ENCODE measurements around the gene SGSM1. TPM values are rescaled to one million over a fixed set of nuclear protein-coding genes. Genes with fewer than 3 reads are reported as not detected.
"Not testable (repeated sequence)": the region's sequence is repeated elsewhere in the genome, so short reads cannot be mapped to it uniquely, and the experiment has no call there.

SGSM1 gene
- total RNA-seq, 1 experiment from 2014 or later, result 4.1 TPM

GRCh38 chr22:24901448-24901847, 95.4 kb downstream of the SGSM1 start (continued):
- TF ChIP-seq, protein P1, sequence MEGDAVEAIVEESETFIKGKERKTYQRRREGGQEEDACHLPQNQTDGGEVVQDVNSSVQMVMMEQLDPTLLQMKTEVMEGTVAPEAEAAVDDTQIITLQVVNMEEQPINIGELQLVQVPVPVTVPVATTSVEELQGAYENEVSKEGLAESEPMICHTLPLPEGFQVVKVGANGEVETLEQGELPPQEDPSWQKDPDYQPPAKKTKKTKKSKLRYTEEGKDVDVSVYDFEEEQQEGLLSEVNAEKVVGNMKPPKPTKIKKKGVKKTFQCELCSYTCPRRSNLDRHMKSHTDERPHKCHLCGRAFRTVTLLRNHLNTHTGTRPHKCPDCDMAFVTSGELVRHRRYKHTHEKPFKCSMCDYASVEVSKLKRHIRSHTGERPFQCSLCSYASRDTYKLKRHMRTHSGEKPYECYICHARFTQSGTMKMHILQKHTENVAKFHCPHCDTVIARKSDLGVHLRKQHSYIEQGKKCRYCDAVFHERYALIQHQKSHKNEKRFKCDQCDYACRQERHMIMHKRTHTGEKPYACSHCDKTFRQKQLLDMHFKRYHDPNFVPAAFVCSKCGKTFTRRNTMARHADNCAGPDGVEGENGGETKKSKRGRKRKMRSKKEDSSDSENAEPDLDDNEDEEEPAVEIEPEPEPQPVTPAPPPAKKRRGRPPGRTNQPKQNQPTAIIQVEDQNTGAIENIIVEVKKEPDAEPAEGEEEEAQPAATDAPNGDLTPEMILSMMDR (IDR thresholded peaks at IDR 0.05), result no peak
- TF ChIP-seq PRRX2 (CRISPR knock-in tag; IDR thresholded peaks at IDR 0.05) (no peak), EMX1 (CRISPR knock-in tag; IDR thresholded peaks at IDR 0.05) (no peak), STAT6 (CRISPR knock-in tag; conservative IDR thresholded peaks at IDR 0.05; ENCODE audit: low read depth) (no peak), NFYB (CRISPR knock-in tag; conservative IDR thresholded peaks at IDR 0.05; ENCODE audit: low read depth) (no peak), ERG (CRISPR knock-in tag; IDR thresholded peaks at IDR 0.05) (no peak)
- TF ChIP-seq, protein P2, sequence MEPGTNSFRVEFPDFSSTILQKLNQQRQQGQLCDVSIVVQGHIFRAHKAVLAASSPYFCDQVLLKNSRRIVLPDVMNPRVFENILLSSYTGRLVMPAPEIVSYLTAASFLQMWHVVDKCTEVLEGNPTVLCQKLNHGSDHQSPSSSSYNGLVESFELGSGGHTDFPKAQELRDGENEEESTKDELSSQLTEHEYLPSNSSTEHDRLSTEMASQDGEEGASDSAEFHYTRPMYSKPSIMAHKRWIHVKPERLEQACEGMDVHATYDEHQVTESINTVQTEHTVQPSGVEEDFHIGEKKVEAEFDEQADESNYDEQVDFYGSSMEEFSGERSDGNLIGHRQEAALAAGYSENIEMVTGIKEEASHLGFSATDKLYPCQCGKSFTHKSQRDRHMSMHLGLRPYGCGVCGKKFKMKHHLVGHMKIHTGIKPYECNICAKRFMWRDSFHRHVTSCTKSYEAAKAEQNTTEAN (CRISPR knock-in tag; IDR thresholded peaks at IDR 0.05), result no peak

GRCh38 chr22:24905909-24906308, 99.9 kb downstream of the SGSM1 start:
- POLR2A ChIA-PET, result no interaction called here
- no peaks in the 10 kb centered on the region for H3K4me1 Mint-ChIP-seq
- H3K27me3 Mint-ChIP-seq (ENCODE audit: low read depth), result no peaks in the 10 kb centered on the region
- ATAC-seq, result no peak
- CTCF ChIA-PET, result no interaction called here
- no peak overlapping the region for H3K27ac Mint-ChIP-seq
- H3K4me3 Mint-ChIP-seq, result no peak overlapping the region
- H3K36me3 Mint-ChIP-seq, result peaks cover 33% of the 10 kb centered on the region
- TF ChIP-seq SMAD3 (CRISPR knock-in tag; IDR thresholded peaks at IDR 0.05; ENCODE audit: borderline replicate concordance), result no peak
- TF ChIP-seq FOXP1 (CRISPR knock-in tag; IDR thresholded peaks at IDR 0.05; ENCODE audit: borderline replicate concordance), result no peak
- no peak for TF ChIP-seq ATF1 (CRISPR knock-in tag; IDR thresholded peaks at IDR 0.05)
- TF ChIP-seq ZNF219 (CRISPR knock-in tag; IDR thresholded peaks at IDR 0.05; ENCODE audit: borderline replicate concordance), result no peak
- TF ChIP-seq HMGA2 (CRISPR knock-in tag; IDR thresholded peaks at IDR 0.05), result no peak
- no peak for TF ChIP-seq E2F4 (CRISPR knock-in tag; IDR thresholded peaks at IDR 0.05; ENCODE audit: borderline replicate concordance, low read depth)
- no peak for TF ChIP-seq JUN (CRISPR knock-in tag; IDR thresholded peaks at IDR 0.05)
- peaks cover 24% of the 10 kb centered on the region for H3K9me3 Mint-ChIP-seq
- DNase-seq (ENCODE audit: low spot score), result no peak

DNA sequence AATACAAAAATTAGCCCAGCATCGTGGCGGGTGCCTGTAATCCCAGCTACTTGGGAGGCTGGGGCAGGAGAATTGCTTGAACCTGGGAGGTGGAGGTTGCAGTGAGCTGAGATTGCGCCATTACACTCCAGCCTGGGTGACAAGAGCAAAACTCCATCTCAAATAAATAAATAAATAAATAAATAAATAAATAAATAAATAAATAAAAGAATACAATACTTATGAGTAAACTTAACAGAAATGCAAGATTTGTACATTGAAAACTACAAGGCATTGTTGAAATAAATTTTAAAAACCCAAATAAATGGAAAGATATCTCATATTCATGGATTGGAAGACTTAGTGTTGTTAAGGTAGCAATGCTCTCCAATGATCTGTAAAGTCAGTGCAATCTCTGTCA, 101.1 kb downstream of the SGSM1 start:
- Mint-ChIP-seq H3K9me3 (peaks cover 24% of the 10 kb centered on the region), H3K36me3 (peaks cover 33% of the 10 kb centered on the region)
- ATAC-seq; DNase-seq (ENCODE audit: low spot score); H3K4me1 Mint-ChIP-seq; POLR2A ChIA-PET; H3K27ac Mint-ChIP-seq; H3K4me3 Mint-ChIP-seq; H3K27me3 Mint-ChIP-seq (ENCODE audit: low read depth): not testable (repeated sequence)
- CTCF ChIA-PET, result interaction anchor here (0.6 kb wide), 1 partner anchor 12 kb away, joined by 3 read pairs; no protein-coding TSS in a partner anchor
